IPS-11a (cell line): ENCODE measurements around the gene CCNL2.

Experiments used
- H3K4me3 ChIP-seq: one replicate; pipeline ENCODE4 v1.5.1; 2013; ENCODE audit warnings: low read depth, low read length, control low read depth

Gene CCNL2

GRCh38 chr1:1345384-1345783 is 53.8 kb downstream of the CCNL2 start:
- H3K4me3 ChIP-seq = no peak overlapping the region

DNA sequence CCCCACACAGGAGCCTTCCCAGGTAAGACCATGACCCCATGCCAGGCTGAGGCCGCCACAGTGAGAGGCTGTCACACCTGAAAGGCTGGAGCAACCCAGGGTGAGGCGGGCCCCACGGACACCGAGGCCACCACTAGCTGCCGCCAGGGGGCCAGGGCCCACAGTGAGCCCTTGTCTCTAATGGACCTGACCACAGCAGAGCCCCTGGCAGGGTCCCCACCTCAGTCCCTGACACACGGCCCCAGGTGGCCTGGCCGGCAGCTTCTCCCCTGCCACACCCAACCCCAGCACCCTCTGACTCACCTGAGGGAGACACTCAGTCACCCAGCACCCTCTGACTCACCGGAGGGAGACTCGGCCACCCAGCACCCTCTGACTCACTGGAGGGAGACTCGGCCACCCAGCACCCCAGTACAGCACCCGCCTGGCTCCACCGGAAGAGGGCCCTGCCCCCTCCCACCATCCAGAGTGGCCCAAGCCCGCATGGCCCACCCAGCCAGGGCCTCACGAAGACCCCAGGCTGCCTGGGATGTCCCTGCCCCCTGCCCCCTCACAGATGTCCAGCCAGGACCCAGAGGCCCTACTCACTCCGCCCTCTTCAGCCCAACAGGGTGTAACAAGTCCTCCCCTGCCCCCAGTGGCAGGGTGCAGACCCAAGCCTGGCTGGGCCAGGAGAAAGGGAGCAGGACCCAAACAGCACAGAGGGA is 54.3 kb downstream of the CCNL2 start:
- no peak overlapping the region for H3K4me3 ChIP-seq

DNA sequence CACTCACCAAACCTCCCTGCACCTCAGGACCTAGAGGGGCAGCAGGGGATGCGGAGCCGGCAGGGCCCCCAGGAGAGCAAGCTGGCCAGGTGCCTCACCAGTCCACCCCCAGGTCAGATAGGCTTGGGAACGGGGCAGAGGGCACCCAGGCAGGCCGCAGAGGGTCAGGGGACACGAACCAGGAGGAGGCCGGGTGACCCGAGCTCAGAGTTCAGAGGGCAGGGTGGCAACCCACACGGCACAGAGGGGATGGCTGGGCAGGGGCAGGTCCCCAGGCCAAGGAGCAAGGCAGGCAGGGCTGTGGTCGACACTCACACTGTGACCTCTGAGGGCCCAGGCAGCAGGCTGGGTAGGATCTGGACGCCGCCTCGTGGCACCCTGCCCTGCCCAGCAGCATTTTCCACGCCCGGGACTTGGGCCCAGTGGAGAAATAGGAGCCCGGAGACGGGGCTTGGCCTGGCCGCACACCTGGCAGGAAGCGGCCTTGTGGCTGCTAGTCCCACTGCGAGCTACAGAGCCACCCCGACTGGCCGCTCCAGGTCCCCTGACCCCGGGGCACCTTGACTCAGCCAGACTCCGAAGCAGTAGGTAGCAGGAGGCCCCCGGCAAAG is 55.2 kb downstream of the CCNL2 start:
- H3K4me3 ChIP-seq = no peak overlapping the region

DNA sequence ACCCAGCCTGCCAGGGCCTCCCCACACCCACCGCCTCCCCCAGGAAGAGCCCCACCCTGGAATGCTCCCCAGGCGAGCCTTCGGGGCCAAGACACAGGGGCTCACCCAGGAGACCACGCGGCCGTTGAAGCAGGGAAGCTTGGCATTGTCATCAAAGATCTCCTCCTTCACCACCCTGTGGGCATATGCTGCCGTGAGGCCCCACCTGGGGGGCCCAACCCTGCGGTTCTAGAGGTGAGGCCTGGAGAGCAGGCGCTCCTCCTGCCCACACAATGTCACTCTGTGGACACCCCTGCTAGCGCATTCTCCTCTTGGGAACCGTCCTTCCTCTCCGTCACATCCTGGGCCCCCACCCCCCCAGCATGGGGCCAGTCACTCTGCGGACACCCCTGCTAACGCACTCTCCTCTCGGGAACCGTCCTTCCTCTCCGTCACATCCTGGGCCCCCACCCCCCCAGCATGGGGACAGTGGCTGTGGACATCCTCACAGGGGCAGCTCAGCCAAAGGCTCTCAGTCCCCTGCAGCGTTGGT is 56.5 kb downstream of the CCNL2 start:
- no peak overlapping the region for H3K4me3 ChIP-seq

- H3K4me3 ChIP-seq = no peak overlapping the region
These were observed 57.0 kb downstream of the CCNL2 start for GRCh38 chr1:1342061-1342562.

GRCh38 chr1:1341549-1342021 is 57.5 kb downstream of the CCNL2 start:
- no peak overlapping the region for H3K4me3 ChIP-seq

DNA sequence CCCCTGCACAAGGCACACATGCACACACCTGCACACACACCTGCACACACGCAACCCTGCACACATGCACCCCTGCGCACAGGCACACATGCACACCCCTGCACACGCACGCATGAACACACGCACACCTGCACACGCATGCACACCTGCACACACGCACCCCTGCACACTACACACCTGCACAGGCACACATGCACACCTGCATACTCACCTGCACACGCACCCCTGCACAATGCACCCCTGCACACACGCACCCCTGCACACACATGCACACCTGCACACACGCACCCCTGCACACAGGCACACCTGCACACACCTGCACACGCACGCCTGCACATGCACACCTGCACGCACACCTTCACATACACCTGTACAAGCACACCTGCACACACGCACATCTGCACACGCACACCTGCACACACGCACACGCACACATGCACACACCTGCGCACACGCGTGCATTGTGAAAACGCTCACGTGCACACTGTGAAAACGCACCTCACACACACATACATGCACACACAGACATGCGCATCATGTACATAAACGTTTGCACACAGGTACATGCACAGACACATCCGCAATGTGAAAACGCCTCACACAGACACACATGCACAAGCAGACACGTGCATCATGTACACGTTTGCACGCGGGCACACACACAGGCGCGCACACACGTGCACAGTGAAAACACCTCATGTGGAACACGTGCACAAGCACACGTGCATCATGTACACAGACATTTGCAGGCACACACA is 58.2 kb downstream of the CCNL2 start:
- H3K4me3 ChIP-seq = no peak overlapping the region

DNA sequence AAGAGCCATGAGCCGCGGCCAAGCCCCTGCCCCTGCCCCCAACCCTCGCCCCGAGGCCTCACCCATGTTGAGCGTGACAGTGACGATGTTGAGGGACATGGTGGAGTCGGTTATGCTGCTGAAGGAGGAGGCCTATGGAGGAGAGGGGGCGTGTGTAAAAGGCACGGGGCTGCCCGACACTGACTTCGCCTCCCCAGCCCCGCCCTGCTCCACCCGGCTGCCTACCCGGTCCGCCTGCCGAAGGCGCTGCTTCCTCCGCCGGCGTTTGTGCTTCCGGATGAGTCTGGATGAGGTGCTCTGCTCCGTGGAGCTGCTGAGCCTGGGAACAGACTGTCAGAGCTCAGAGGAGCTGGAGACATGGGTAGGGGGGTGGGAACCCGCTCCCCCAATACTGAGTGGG is 59.0 kb downstream of the CCNL2 start:
- no peak overlapping the region for H3K4me3 ChIP-seq

DNA sequence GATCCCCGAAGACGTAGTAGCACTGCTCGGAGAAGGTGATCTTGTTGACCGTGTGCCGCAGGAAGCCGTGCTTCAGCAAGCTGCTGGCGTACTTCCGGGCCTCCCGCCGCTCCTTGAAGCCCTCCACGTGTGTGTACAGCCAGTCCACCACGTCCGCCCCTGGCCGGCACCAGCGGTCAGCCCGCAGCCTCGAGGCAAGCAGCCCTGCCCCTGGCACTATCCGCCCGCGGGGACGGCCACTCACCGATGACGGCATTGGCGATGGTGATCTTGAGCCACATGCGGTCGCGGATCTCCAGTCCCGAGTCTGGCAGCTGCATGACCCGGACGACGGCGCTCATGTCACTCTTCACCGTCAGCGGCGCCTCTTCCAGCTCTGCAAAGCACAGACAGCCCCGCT is 60.9 kb downstream of the CCNL2 start:
- H3K4me3 ChIP-seq = no peak overlapping the region

DNA sequence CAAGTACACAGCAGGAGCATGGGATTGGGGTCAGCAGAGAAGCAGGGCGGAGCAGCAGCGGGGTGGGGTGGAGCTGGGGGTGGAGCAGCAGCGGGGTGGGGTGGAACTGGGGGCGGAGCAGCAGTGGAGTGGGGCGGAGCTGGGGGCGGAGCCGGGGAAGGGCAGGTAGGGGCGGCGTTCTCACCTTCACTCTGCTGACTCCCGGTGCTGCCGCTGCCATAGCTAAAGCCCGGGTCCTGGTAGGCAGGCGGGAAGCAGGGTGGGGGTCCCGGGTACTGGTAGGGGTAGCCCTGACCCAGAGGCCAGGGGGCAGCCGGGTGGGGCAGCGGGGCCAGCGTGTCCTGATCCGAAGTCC is 61.4 kb downstream of the CCNL2 start:
- H3K4me3 ChIP-seq = no peak overlapping the region

DNA sequence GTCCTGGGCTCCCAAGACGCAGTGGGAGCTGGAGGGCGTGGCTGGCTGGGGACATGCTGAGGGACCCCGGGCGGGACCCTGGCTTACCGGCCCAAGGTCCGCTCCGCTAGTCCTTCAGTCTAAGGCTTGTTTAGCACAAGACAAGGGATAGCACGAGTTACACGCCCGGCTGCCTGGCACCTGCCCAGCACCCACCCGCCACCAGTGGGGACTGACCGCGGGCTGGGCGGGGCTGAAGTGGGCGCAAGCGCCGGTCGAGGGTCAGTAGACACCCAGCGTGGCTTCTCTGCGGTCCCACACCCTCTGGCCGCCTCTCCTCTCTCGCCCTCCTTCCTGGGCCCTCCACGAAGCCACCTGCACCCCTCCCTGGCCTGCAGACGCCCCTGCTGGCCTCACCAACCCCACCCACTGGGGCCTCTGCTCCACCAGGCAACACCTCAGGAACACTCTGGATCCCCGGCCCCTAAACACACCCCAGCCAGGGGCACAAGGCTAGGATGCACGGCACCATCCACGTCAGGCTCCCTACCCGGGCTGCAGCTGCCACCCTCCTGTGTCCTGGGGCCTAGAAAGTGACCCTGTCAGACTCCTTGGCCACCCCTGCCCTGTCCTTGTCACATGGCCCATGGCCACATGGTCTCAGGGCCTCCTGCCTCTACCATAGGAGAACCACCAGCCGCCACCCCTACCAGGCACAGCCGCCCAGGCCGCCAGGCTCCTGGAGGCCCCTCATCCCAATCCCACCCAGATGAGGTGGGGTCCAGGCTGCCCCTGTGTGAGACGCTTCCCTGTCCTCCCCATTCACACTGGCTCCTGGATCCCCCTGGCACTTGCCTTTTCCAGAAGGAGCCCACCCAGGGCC is 62.0 kb downstream of the CCNL2 start:
- H3K4me3 ChIP-seq = no peak overlapping the region

DNA sequence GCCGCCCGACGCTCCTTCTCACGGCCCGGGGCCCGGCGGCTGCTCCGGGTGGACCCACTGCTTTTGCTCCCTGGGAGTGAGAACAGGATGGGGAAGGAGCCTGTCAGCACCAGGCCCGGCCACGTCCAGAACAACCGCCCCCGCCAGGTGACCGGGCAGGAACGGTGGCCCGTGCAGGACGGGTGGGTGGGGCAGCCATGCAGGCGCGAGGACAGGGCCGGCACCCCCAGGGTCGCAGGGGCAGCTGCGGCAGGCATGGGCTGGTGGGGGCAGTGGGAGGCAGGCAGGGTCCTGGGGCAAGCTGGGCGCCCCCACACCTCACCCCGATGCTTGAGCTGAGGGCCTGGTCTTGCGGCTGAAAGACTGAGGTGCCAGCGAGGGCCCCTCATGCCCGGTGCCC is 62.7 kb downstream of the CCNL2 start:
- no peak overlapping the region for H3K4me3 ChIP-seq

- no peak overlapping the region for H3K4me3 ChIP-seq
These were observed 63.3 kb downstream of the CCNL2 start for GRCh38 chr1:1335792-1336248.
